RWPE1 (cell line): Measurements from ENCODE around the gene ADCY5.

Experiments used
- CTCF ChIA-PET: fragments of 350-600 bp; sonication (Branson Sonifier 250); formaldehyde crosslinking; extraction: SDS; loops from one replicate; lab custom pipeline; 2021; lab: Yijun Ruan, JAX
- POLR2A ChIA-PET: fragments of 400-600 bp; formaldehyde crosslinking; extraction: SDS; loops from one replicate; lab custom pipeline; 2020; ENCODE audit warnings: antibody characterized with exemption; ENCODE audit not compliant: low non-redundant PET; lab: Yijun Ruan, JAX
- DNase-seq: peaks from one replicate; pipeline ENCODE4 v3.0.0; 2012; ENCODE audit warnings: low spot score
- H3K27ac ChIP-seq: fragments of 450-650 bp; 2 replicates; pipeline ENCODE4 v1.5.1; 2017
- CTCF ChIP-seq: fragments of 450-650 bp; conservative IDR thresholded peaks from 2 replicates; pipeline ENCODE4 v1.5.1; 2017; ENCODE audit warnings: low read depth, mild to moderate bottlenecking

Gene ADCY5

DNA sequence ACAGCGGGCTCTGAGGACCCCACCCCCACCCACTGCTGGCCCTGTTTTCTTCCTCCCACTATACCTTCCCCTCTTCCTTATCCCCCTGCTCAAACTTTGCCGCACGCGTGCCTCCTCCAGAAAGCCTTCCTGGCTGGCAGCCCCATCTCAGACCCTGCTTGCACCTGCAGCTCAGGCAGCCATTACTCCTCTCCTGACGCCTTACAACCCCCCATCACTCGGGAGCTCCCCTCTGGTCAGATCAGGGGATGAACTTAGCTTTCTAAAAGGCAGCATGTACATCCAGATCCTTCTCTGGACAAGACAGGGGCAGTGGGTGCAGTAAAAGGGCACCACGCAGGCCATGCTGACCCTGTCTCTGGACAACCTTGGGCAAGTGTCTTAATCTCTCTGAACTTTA is 152.6 kb downstream of the ADCY5 start:
- TF ChIP-seq CTCF = no peak
- ChIA-PET POLR2A (no interaction called here), CTCF (no interaction called here)
- no peak for DNase-seq
- H3K27ac ChIP-seq = no peak overlapping the region

DNA sequence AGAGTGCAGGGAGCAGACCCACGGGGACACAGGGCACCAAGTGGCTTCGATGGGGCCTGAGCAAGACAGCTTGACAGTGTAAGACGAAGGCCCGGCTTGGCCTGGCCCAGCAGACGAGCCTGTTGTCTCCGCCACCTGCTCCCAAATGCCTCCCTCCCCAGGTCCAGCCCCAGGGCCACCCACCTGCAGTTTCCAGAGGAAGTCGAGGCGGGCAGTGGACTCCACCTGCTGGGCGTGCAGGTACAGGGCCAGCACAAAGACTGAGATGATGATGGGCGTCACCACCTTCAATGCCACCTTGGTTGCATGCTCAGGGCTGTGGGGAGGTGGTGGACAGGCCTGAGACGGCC is 153.0 kb downstream of the ADCY5 start:
- no peak overlapping the region for H3K27ac ChIP-seq
- CTCF ChIA-PET = no interaction called here
- no peak for TF ChIP-seq CTCF
- DNase-seq = no peak
- POLR2A ChIA-PET = no interaction called here

DNA sequence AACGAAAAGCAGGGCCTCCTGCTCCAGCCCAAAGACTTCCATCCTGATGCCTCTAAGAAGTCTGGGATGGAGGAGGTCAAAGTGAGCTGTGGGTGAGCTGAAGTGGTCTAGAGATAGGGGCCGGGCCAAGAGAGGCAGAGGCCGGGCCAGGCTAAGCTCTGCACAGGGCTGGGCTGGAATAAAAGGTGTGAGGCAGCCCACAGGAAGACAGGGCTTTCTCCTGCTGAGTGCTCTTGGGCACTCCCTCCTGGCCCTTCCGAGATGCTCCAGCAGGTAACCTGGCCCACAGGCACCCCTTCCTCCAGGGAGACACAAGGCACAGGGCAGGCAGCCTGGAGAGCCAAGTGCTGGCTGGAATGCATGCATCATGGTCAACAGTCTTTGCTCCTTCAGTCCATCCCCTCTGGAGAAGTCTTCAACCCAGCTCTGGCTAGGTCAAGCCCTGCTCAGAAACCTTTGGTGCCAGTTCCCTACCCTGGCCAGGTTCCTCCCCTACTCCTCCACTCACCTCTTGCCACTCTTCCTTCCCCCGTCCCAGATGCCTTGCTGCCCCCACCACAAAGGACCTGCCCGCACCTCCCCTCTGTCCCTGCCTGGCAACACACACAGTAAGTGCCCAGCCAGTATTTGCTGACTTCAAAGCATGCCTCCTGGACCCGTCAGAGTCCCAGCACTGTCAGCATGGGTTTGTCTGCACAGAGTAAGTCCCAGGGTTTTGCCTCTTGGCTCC is 153.6 kb downstream of the ADCY5 start:
- H3K27ac ChIP-seq = no peak overlapping the region
- CTCF ChIA-PET = no interaction called here
- no peak for DNase-seq
- POLR2A ChIA-PET = no interaction called here
- no peak for TF ChIP-seq CTCF

- ChIA-PET CTCF (no interaction called here), POLR2A (no interaction called here)
- H3K27ac ChIP-seq = no peak overlapping the region
- DNase-seq = no peak
- no peak for TF ChIP-seq CTCF
Observed at GRCh38 chr3:123294296-123294938, 154.5 kb downstream of the ADCY5 start.

GRCh38 chr3:123292321-123293310 is 156.3 kb downstream of the ADCY5 start:
- DNase-seq = no peak
- CTCF ChIA-PET = interaction anchor here (0.7 kb wide), 1 partner anchor 372 kb away, joined by 3 read pairs; no protein-coding TSS in a partner anchor
- H3K27ac ChIP-seq = no peak overlapping the region
- POLR2A ChIA-PET = interaction anchor here (0.5 kb wide), 1 partner anchor 23 kb away, joined by 3 read pairs; no protein-coding TSS in a partner anchor
- no peak for TF ChIP-seq CTCF

DNA sequence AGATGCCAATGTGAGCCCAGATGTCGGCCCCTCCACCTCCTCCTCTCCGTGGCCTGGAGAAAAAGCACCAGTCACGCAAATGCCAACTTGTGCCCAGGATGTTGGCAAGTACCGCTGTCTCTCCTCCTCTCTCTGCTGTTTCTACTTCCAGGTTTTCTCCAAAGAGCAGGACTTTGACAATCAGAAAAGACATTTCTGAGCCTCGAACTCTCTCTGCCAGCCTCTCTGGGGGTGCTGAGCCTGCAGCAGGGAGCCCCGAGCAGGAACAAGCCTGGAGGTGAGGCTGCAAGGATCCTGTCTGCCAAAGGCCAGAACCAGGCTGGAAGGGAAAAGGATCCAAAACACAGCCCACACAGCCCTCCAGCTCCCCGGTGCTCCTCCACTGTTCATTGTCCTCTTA is 157.5 kb downstream of the ADCY5 start:
- H3K27ac ChIP-seq = no peak overlapping the region
- no peak for TF ChIP-seq CTCF
- ChIA-PET POLR2A (no interaction called here), CTCF (no interaction called here)
- DNase-seq = no peak
